Stimulated activated CD4-positive, alpha-beta T cell treated with anti-CD3 and anti-CD28 coated beads, TNF-alpha, amount 100 ng/mL, for 1 hour (primary cell): ENCODE results near the gene ACACA.
"Not testable (repeated sequence)": the region's sequence is repeated elsewhere in the genome, so short reads cannot be mapped to it uniquely, and the experiment has no call there.

Experiments
- DNase-seq, 3 donors: peaks; one replicate each; pipeline ENCODE4 v3.0.0-alpha.2; 2020; ENCODE audit warnings: low read depth in 3 of 3, low spot score in 1 of 3

The ACACA gene

GRCh38 chr17:37079735-37080134 is 326.9 kb downstream of the ACACA start:
- no peak for DNase-seq

- DNase-seq = no peak
These were observed 327.4 kb downstream of the ACACA start for GRCh38 chr17:37079065-37079708.

- DNase-seq = not testable (repeated sequence)
These were observed 333.2 kb downstream of the ACACA start for GRCh38 chr17:37073464-37073863.

- DNase-seq = no peak
These were observed 337.5 kb downstream of the ACACA start for GRCh38 chr17:37069087-37069486.

- no peak for DNase-seq
These were observed 338.4 kb downstream of the ACACA start for GRCh38 chr17:37068266-37068665.

- no peak for DNase-seq
These were observed 339.0 kb downstream of the ACACA start for GRCh38 chr17:37067555-37068111.

GRCh38 chr17:37066322-37067255 is 340.0 kb downstream of the ACACA start:
- DNase-seq = no peak

GRCh38 chr17:37065486-37066321 is 340.9 kb downstream of the ACACA start:
- DNase-seq = no peak

GRCh38 chr17:37064956-37065355 is 341.7 kb downstream of the ACACA start:
- no peak for DNase-seq

GRCh38 chr17:37064206-37064605 is 342.4 kb downstream of the ACACA start:
- DNase-seq = no peak

- DNase-seq = no peak
These were observed 344.6 kb downstream of the ACACA start for GRCh38 chr17:37062021-37062420.

GRCh38 chr17:37060928-37061327 is 345.7 kb downstream of the ACACA start:
- no peak for DNase-seq

- DNase-seq = no peak
These were observed 346.5 kb downstream of the ACACA start for GRCh38 chr17:37060094-37060493.

GRCh38 chr17:37059493-37059892 is 347.1 kb downstream of the ACACA start:
- DNase-seq = no peak

GRCh38 chr17:37056622-37057021 is 350.0 kb downstream of the ACACA start:
- no peak for DNase-seq

- DNase-seq = no peak
These were observed 351.7 kb downstream of the ACACA start for GRCh38 chr17:37054894-37055293.

GRCh38 chr17:37052450-37052849 is 354.2 kb downstream of the ACACA start:
- DNase-seq = no peak

- DNase-seq = no peak
These were observed 354.8 kb downstream of the ACACA start for GRCh38 chr17:37051833-37052232.

- no peak for DNase-seq
These were observed 355.3 kb downstream of the ACACA start for GRCh38 chr17:37051381-37051780.

- no peak for DNase-seq
These were observed 355.7 kb downstream of the ACACA start for GRCh38 chr17:37050920-37051319.

- no peak for DNase-seq
These were observed 357.8 kb downstream of the ACACA start for GRCh38 chr17:37048811-37049210.
